Measurements from ENCODE around the gene TJP1. TPM values are rescaled to one million over a fixed set of nuclear protein-coding genes. Genes with fewer than 3 reads are reported as not detected.
"Not testable (repeated sequence)": the region's sequence is repeated elsewhere in the genome, so short reads cannot be mapped to it uniquely, and the experiment has no call there.

The TJP1 gene
- total RNA-seq, 4 donors from 2014 or later = 45.4 to 112 (median 88.3) TPM

GRCh38 chr15:29736744-29737020 lies 85.6 kb downstream of the TJP1 start:
- TF ChIP-seq CTCF (IDR thresholded peaks at IDR 0.05) = no peak
- TF ChIP-seq POLR2A (IDR thresholded peaks at IDR 0.05) = no peak
- DNase-seq = peak in 1 of 3 donors; percentile 53

GRCh38 chr15:29736012-29736743 lies 86.1 kb downstream of the TJP1 start:
- Histone ChIP-seq H3K36me3 (peaks cover 0 to 66% (median 0%) of the 10 kb centered on the region in 3 donors), H3K27me3 (no peaks in the 10 kb centered on the region), H3K9me3 (no peaks in the 10 kb centered on the region), H3K4me1 (no peaks in the 10 kb centered on the region), H3K4me3 (no peak overlapping the region), H3K27ac (no peak overlapping the region)
- DNase-seq = no peak
- no peak for TF ChIP-seq CTCF (IDR thresholded peaks at IDR 0.05)
- TF ChIP-seq POLR2A (IDR thresholded peaks at IDR 0.05) = no peak

More at GRCh38 chr15:29736744-29737020, 85.6 kb downstream of the TJP1 start:
- Histone ChIP-seq H3K36me3 (peaks cover 0 to 68% (median 0%) of the 10 kb centered on the region in 3 donors), H3K4me1 (no peaks in the 10 kb centered on the region), H3K9me3 (no peaks in the 10 kb centered on the region), H3K27me3 (no peaks in the 10 kb centered on the region), H3K27ac (no peak overlapping the region), H3K4me3 (no peak overlapping the region)

- peaks cover 0 to 60% (median 0%) of the 10 kb centered on the region in 3 donors for H3K36me3 ChIP-seq
Measured at GRCh38 chr15:29734917-29735572, 87.2 kb downstream of the TJP1 start.

GRCh38 chr15:29731865-29732264 lies 90.4 kb downstream of the TJP1 start:
- Histone ChIP-seq H3K9me3 (no peaks in the 10 kb centered on the region), H3K4me3 (no peak overlapping the region), H3K27ac (no peak overlapping the region), H3K27me3 (no peaks in the 10 kb centered on the region), H3K36me3 (peaks cover 0 to 78% (median 0%) of the 10 kb centered on the region in 3 donors), H3K4me1 (no peaks in the 10 kb centered on the region)
- TF ChIP-seq POLR2A (IDR thresholded peaks at IDR 0.05) (no peak), CTCF (IDR thresholded peaks at IDR 0.05) (no peak)
- DNase-seq = no peak

More at GRCh38 chr15:29734917-29735572, 87.2 kb downstream of the TJP1 start:
- Histone ChIP-seq H3K27me3 (no peaks in the 10 kb centered on the region), H3K4me1 (no peaks in the 10 kb centered on the region), H3K4me3 (no peak overlapping the region), H3K9me3 (no peaks in the 10 kb centered on the region), H3K27ac (no peak overlapping the region)
- no peak for TF ChIP-seq CTCF (IDR thresholded peaks at IDR 0.05)
- no peak for DNase-seq

- not testable (repeated sequence) for H3K27me3 ChIP-seq, H3K27ac ChIP-seq, H3K9me3 ChIP-seq, DNase-seq, H3K4me3 ChIP-seq, H3K4me1 ChIP-seq
- H3K36me3 ChIP-seq = peaks cover 0 to 79% (median 0%) of the 10 kb centered on the region in 3 donors
Measured at GRCh38 chr15:29730471-29730870, 91.8 kb downstream of the TJP1 start.

- Histone ChIP-seq H3K27ac (no peak overlapping the region), H3K36me3 (peaks cover 0 to 78% (median 0%) of the 10 kb centered on the region in 3 donors)
Measured at GRCh38 chr15:29728418-29728817, 93.8 kb downstream of the TJP1 start.

More at GRCh38 chr15:29728418-29728817, 93.8 kb downstream of the TJP1 start:
- no peaks in the 10 kb centered on the region for H3K4me1 ChIP-seq
- no peaks in the 10 kb centered on the region for H3K9me3 ChIP-seq
- no peaks in the 10 kb centered on the region for H3K27me3 ChIP-seq
- TF ChIP-seq CTCF (IDR thresholded peaks at IDR 0.05) (no peak), POLR2A (IDR thresholded peaks at IDR 0.05) (no peak)
- no peak overlapping the region for H3K4me3 ChIP-seq
- DNase-seq = no peak
